ENCODE results near the gene RGN.
A peak's percentile ranks its signal among the peaks of the same experiment; 100 is the strongest.
"Not testable (repeated sequence)": the region's sequence is repeated elsewhere in the genome, so short reads cannot be mapped to it uniquely, and the experiment has no call there.

Gene RGN

GRCh38 chrX:47098338-47099094 lies 20.3 kb downstream of the RGN start:
- H3K27ac Mint-ChIP-seq, result no peak overlapping the region
- no peaks in the 10 kb centered on the region for H3K4me1 Mint-ChIP-seq
- H3K9me3 Mint-ChIP-seq, result no peaks in the 10 kb centered on the region
- ATAC-seq, result no peak
- no peak overlapping the region for H3K4me3 Mint-ChIP-seq
- no peak for DNase-seq
- no peaks in the 10 kb centered on the region for H3K27me3 Mint-ChIP-seq

GRCh38 chrX:47101206-47101605 lies 23.0 kb downstream of the RGN start:
- DNase-seq (no peak), ATAC-seq (no peak)
- no peaks in the 10 kb centered on the region for H3K27me3 Mint-ChIP-seq
- no peaks in the 10 kb centered on the region for H3K4me1 Mint-ChIP-seq
- no peak overlapping the region for H3K4me3 Mint-ChIP-seq
- no peak overlapping the region for H3K27ac Mint-ChIP-seq
- H3K9me3 Mint-ChIP-seq, result no peaks in the 10 kb centered on the region

GRCh38 chrX:47110936-47111615 lies 32.8 kb downstream of the RGN start:
- not testable (repeated sequence) for DNase-seq, H3K4me3 Mint-ChIP-seq, H3K27me3 Mint-ChIP-seq, H3K4me1 Mint-ChIP-seq, ATAC-seq, H3K9me3 Mint-ChIP-seq
- H3K27ac Mint-ChIP-seq, result peak overlapping the region in 1 of 2 donors; percentile 76

GRCh38 chrX:47112316-47112954 lies 34.2 kb downstream of the RGN start:
- Mint-ChIP-seq H3K4me3 (no peak overlapping the region), H3K27ac (no peak overlapping the region), H3K4me1 (no peaks in the 10 kb centered on the region), H3K9me3 (no peaks in the 10 kb centered on the region), H3K27me3 (no peaks in the 10 kb centered on the region)
- DNase-seq, result no peak
- no peak for ATAC-seq

- not testable (repeated sequence) for H3K27me3 Mint-ChIP-seq, H3K9me3 Mint-ChIP-seq, DNase-seq, H3K4me3 Mint-ChIP-seq, H3K4me1 Mint-ChIP-seq, ATAC-seq
- H3K27ac Mint-ChIP-seq, result peak overlapping the region in 1 of 2 donors; percentile 78
Measured at GRCh38 chrX:47116551-47117110, 38.4 kb downstream of the RGN start.

- not testable (repeated sequence) for H3K27me3 Mint-ChIP-seq, ATAC-seq, DNase-seq, H3K9me3 Mint-ChIP-seq, H3K4me1 Mint-ChIP-seq, H3K4me3 Mint-ChIP-seq
- H3K27ac Mint-ChIP-seq, result peak overlapping the region; percentile 43 to 71
Measured at GRCh38 chrX:47124466-47124865, 46.2 kb downstream of the RGN start.

GRCh38 chrX:47129157-47129898 lies 51.1 kb downstream of the RGN start:
- Mint-ChIP-seq H3K9me3 (no peaks in the 10 kb centered on the region), H3K27ac (peak overlapping the region; percentile 99), H3K27me3 (no peaks in the 10 kb centered on the region), H3K4me3 (peak overlapping the region; percentile 97), H3K4me1 (no peaks in the 10 kb centered on the region)
- peak; percentile 99 for ATAC-seq
- peak; percentile 90 to 93 for DNase-seq

GRCh38 chrX:47129899-47130358 lies 51.7 kb downstream of the RGN start:
- H3K27ac Mint-ChIP-seq, result no peak overlapping the region
- DNase-seq (no peak), ATAC-seq (no peak)
- peak overlapping the region; percentile 97 for H3K4me3 Mint-ChIP-seq
- H3K4me1 Mint-ChIP-seq, result no peaks in the 10 kb centered on the region
- no peaks in the 10 kb centered on the region for H3K9me3 Mint-ChIP-seq
- no peaks in the 10 kb centered on the region for H3K27me3 Mint-ChIP-seq

GRCh38 chrX:47133493-47133892 lies 55.2 kb downstream of the RGN start:
- DNase-seq (no peak), ATAC-seq (no peak)
- no peaks in the 10 kb centered on the region for H3K4me1 Mint-ChIP-seq
- no peaks in the 10 kb centered on the region for H3K27me3 Mint-ChIP-seq
- no peak overlapping the region for H3K27ac Mint-ChIP-seq
- H3K4me3 Mint-ChIP-seq, result no peak overlapping the region
- no peaks in the 10 kb centered on the region for H3K9me3 Mint-ChIP-seq

GRCh38 chrX:47135650-47136049 lies 57.4 kb downstream of the RGN start:
- not testable (repeated sequence) for H3K27me3 Mint-ChIP-seq, H3K4me1 Mint-ChIP-seq, ATAC-seq, H3K9me3 Mint-ChIP-seq, H3K27ac Mint-ChIP-seq, DNase-seq, H3K4me3 Mint-ChIP-seq

- DNase-seq (no peak), ATAC-seq (no peak)
- Mint-ChIP-seq H3K27me3 (no peaks in the 10 kb centered on the region), H3K4me1 (peaks cover 13% of the 10 kb centered on the region), H3K9me3 (no peaks in the 10 kb centered on the region), H3K4me3 (no peak overlapping the region), H3K27ac (no peak overlapping the region)
Measured at GRCh38 chrX:47138171-47138570, 59.9 kb downstream of the RGN start.
